HepG2 (cell line): ENCODE data around the gene MKS1. TPM values are rescaled to one million over a fixed set of nuclear protein-coding genes. Genes with fewer than 3 reads are reported as not detected.

Experiments
- CBX2 ChIP-seq, 2 experiments: fragments of 200-600 bp in 1 of 2; sonication (generic); formaldehyde crosslinking in 1 of 2; IDR thresholded peaks; 2 replicates each; pipeline versions ENCODE4 v1.7.0 to v1.8.1; 2018 to 2022; ENCODE audit warnings: low read depth in 2 of 2, low read length in 1 of 2, mild to moderate bottlenecking in 1 of 2, missing genetic modification reagents in 1 of 2
- DMAP1 ChIP-seq: IDR thresholded peaks from 2 replicates; pipeline ENCODE4 v1.6.1; 2016
- HHEX ChIP-seq: IDR thresholded peaks from 2 replicates; pipeline ENCODE4 v1.6.1; 2016; ENCODE audit warnings: control low read depth
- JUNB ChIP-seq: sonication (generic); formaldehyde crosslinking; IDR thresholded peaks from 2 replicates; pipeline ENCODE4 v1.8.0; 2022; ENCODE audit warnings: missing genetic modification reagents, mild to moderate bottlenecking, borderline replicate concordance
- MTA1 ChIP-seq: sonication (generic); formaldehyde crosslinking; IDR thresholded peaks from 2 replicates; pipeline ENCODE4 v1.4.0; 2020; ENCODE audit warnings: missing genetic modification reagents, mild to moderate bottlenecking, borderline replicate concordance
- SP1 ChIP-seq, 2 experiments: fragments of 450-650 bp in 1 of 2; sonication (generic) in 1 of 2; formaldehyde crosslinking in 1 of 2; IDR thresholded peaks; 2 replicates each; pipeline versions ENCODE4 v1.4.0 to v1.6.1; 2016 to 2020; ENCODE audit warnings: missing genetic modification reagents in 1 of 2
- SSRP1 ChIP-seq: IDR thresholded peaks from 2 replicates; pipeline ENCODE4 v1.6.1; 2016; ENCODE audit warnings: control low read depth
- XBP1 ChIP-seq: sonication (generic); formaldehyde crosslinking; IDR thresholded peaks from 2 replicates; pipeline ENCODE4 v1.5.0; 2020; ENCODE audit warnings: missing genetic modification reagents
- ZFP36 ChIP-seq: fragments of 150-350 bp; IDR thresholded peaks from 2 replicates; pipeline ENCODE4 v1.6.1; 2018; ENCODE audit warnings: borderline replicate concordance, low read length, low read depth; ENCODE audit not compliant: partially characterized antibody
- ZFY ChIP-seq: sonication (generic); formaldehyde crosslinking; IDR thresholded peaks from 2 replicates; pipeline ENCODE4 v1.4.0; 2020; ENCODE audit warnings: missing genetic modification reagents
- ZNF230 ChIP-seq: sonication (generic); formaldehyde crosslinking; IDR thresholded peaks from 2 replicates; pipeline ENCODE4 v1.4.0; 2020; ENCODE audit warnings: mild to moderate bottlenecking, missing genetic modification reagents
- ZNF572 ChIP-seq: sonication (generic); formaldehyde crosslinking; IDR thresholded peaks from 2 replicates; pipeline ENCODE4 v1.5.1; 2020; ENCODE audit warnings: mild to moderate bottlenecking, missing genetic modification reagents
- ZNF720 ChIP-seq: sonication (generic); formaldehyde crosslinking; IDR thresholded peaks from 2 replicates; pipeline ENCODE4 v1.4.0; 2020; ENCODE audit warnings: missing genetic modification reagents
- polyA plus RNA-seq, 8 experiments: library from polyadenylated mRNA; depleted of rRNA in 3 of 8; stranded (reverse) in 7 of 8; unstranded in 1 of 8; fragments of >200 nt; fragmentation: Illumina TruSeq in 4 of 8; extraction: Trizol in 4 of 8; gene quantifications; 2 replicates each; pipeline versions ENCODE4 v1.2.1 to v1.2.3, GENCODE V29; 2011 to 2016; ENCODE audit warnings: low read depth in 4 of 8, missing spikeins in 1 of 8, mixed read lengths in 1 of 8; ENCODE audit not compliant: insufficient read depth in 1 of 8
- total RNA-seq, 5 experiments: library from RNA; depleted of rRNA; stranded (reverse); fragments of >200 nt; fragmentation: Illumina TruSeq; extraction: Trizol; gene quantifications; 2 replicates each; pipeline ENCODE4 v1.2.3, GENCODE V29; 2016; ENCODE audit warnings: low read depth in 1 of 5
- TF ChIP-seq, protein P1 (sequence below): sonication (generic); formaldehyde crosslinking; IDR thresholded peaks from 2 replicates; pipeline ENCODE4 v1.5.0; 2020; ENCODE audit warnings: mild to moderate bottlenecking, missing genetic modification reagents
- TF ChIP-seq, protein P2 (sequence below): sonication (generic); formaldehyde crosslinking; IDR thresholded peaks from 2 replicates; pipeline ENCODE4 v1.4.0; 2020; ENCODE audit warnings: missing genetic modification reagents
- TF ChIP-seq, protein P3 (sequence below): sonication (generic); formaldehyde crosslinking; IDR thresholded peaks from 2 replicates; pipeline ENCODE4 v1.9.0; 2021; ENCODE audit warnings: mild to moderate bottlenecking, missing genetic modification reagents
- TF ChIP-seq, protein P4 (sequence below): sonication (generic); formaldehyde crosslinking; IDR thresholded peaks from 2 replicates; pipeline ENCODE4 v1.9.0; 2021; ENCODE audit warnings: missing genetic modification reagents, borderline replicate concordance

Gene MKS1
- total and polyA plus RNA-seq, 2 of the 13 experiments (the other 11 are each of a cell fraction or from before 2014, with no cell fraction given) = 16.1 to 26.3 TPM

DNA sequence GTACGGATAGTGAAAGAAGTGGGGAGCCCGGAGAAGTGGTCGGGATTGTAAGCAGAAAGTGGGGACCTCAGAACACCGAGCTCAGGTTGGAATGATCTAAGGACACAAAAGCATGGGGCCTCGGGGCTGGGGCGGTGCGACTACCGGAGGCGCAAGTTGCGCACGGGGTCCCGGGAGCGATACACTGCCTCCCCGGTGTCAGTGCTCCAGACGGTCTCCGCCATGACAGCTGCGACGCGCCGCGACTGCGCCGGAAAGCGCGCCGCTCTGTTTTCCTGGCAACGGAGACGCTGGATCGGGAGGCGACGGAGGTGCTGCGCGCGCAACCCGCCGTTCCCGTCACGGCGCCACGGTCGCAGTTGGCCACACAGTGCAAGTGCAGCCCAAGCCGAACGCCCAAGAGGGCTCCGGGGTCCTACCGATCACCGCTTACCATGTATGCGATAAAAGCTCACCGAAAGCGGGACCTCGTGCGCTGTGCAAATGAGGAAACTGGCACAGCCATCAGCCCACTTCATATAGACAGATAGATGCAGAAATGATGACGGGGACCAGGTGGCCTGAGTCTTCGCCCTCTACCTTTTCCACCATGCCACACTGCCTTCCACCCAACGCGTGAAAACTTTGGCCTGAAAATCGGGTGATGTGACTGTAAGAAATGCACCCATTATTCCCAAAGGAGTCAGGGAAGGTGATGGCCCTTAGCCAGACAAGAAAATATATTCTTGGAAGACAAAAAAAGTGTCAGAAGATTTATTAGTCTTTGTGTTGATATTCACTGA, at the start of gene MKS1 (continued):
- peak; percentile 90; the same call in 1 of the 2 replicates for TF ChIP-seq MTA1
- TF ChIP-seq, protein P1, sequence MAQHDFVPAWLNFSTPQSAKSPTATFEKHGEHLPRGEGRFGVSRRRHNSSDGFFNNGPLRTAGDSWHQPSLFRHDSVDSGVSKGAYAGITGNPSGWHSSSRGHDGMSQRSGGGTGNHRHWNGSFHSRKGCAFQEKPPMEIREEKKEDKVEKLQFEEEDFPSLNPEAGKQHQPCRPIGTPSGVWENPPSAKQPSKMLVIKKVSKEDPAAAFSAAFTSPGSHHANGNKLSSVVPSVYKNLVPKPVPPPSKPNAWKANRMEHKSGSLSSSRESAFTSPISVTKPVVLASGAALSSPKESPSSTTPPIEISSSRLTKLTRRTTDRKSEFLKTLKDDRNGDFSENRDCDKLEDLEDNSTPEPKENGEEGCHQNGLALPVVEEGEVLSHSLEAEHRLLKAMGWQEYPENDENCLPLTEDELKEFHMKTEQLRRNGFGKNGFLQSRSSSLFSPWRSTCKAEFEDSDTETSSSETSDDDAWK (CRISPR knock-in tag) = no peak
- TF ChIP-seq ZNF720 (CRISPR knock-in tag) = 0 out of 2 replicates have a peak, but pooled peaks have one; percentile 75
- TF ChIP-seq, protein P2, sequence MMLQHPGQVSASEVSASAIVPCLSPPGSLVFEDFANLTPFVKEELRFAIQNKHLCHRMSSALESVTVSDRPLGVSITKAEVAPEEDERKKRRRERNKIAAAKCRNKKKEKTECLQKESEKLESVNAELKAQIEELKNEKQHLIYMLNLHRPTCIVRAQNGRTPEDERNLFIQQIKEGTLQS (CRISPR knock-in tag) = no peak; the same call in none of the 2 replicates
- TF ChIP-seq DMAP1 = peak; percentile 62
- TF ChIP-seq XBP1 (CRISPR knock-in tag) = no peak
- TF ChIP-seq ZFP36 = no peak
- TF ChIP-seq SP1 (IDR thresholded peaks at IDR 0.05) = no peak
- TF ChIP-seq SP1 (CRISPR knock-in tag; IDR thresholded peaks at IDR 0.05) = peak; percentile 68
- no peak for TF ChIP-seq SSRP1
- TF ChIP-seq ZFY (CRISPR knock-in tag) = peak; percentile 78
- TF ChIP-seq, protein P3, sequence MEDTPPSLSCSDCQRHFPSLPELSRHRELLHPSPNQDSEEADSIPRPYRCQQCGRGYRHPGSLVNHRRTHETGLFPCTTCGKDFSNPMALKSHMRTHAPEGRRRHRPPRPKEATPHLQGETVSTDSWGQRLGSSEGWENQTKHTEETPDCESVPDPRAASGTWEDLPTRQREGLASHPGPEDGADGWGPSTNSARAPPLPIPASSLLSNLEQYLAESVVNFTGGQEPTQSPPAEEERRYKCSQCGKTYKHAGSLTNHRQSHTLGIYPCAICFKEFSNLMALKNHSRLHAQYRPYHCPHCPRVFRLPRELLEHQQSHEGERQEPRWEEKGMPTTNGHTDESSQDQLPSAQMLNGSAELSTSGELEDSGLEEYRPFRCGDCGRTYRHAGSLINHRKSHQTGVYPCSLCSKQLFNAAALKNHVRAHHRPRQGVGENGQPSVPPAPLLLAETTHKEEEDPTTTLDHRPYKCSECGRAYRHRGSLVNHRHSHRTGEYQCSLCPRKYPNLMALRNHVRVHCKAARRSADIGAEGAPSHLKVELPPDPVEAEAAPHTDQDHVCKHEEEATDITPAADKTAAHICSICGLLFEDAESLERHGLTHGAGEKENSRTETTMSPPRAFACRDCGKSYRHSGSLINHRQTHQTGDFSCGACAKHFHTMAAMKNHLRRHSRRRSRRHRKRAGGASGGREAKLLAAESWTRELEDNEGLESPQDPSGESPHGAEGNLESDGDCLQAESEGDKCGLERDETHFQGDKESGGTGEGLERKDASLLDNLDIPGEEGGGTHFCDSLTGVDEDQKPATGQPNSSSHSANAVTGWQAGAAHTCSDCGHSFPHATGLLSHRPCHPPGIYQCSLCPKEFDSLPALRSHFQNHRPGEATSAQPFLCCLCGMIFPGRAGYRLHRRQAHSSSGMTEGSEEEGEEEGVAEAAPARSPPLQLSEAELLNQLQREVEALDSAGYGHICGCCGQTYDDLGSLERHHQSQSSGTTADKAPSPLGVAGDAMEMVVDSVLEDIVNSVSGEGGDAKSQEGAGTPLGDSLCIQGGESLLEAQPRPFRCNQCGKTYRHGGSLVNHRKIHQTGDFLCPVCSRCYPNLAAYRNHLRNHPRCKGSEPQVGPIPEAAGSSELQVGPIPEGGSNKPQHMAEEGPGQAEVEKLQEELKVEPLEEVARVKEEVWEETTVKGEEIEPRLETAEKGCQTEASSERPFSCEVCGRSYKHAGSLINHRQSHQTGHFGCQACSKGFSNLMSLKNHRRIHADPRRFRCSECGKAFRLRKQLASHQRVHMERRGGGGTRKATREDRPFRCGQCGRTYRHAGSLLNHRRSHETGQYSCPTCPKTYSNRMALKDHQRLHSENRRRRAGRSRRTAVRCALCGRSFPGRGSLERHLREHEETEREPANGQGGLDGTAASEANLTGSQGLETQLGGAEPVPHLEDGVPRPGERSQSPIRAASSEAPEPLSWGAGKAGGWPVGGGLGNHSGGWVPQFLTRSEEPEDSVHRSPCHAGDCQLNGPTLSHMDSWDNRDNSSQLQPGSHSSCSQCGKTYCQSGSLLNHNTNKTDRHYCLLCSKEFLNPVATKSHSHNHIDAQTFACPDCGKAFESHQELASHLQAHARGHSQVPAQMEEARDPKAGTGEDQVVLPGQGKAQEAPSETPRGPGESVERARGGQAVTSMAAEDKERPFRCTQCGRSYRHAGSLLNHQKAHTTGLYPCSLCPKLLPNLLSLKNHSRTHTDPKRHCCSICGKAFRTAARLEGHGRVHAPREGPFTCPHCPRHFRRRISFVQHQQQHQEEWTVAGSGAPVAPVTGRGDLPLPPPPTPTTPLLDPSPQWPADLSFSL (CRISPR knock-in tag) = no peak
- TF ChIP-seq ZNF230 (CRISPR knock-in tag) = peak; percentile 80; the same call in 1 of the 2 replicates
- TF ChIP-seq CBX2 (IDR thresholded peaks at IDR 0.05; ENCODE audit: low read depth, low read length) = no peak
- peak; percentile 83; the same call in 1 of the 2 replicates for TF ChIP-seq CBX2 (CRISPR knock-in tag; IDR thresholded peaks at IDR 0.05; ENCODE audit: low read depth)
- no peak; the same call in none of the 2 replicates for TF ChIP-seq ZNF572 (CRISPR knock-in tag)
- TF ChIP-seq HHEX (CRISPR knock-in tag) = no peak
- TF ChIP-seq, protein P4, sequence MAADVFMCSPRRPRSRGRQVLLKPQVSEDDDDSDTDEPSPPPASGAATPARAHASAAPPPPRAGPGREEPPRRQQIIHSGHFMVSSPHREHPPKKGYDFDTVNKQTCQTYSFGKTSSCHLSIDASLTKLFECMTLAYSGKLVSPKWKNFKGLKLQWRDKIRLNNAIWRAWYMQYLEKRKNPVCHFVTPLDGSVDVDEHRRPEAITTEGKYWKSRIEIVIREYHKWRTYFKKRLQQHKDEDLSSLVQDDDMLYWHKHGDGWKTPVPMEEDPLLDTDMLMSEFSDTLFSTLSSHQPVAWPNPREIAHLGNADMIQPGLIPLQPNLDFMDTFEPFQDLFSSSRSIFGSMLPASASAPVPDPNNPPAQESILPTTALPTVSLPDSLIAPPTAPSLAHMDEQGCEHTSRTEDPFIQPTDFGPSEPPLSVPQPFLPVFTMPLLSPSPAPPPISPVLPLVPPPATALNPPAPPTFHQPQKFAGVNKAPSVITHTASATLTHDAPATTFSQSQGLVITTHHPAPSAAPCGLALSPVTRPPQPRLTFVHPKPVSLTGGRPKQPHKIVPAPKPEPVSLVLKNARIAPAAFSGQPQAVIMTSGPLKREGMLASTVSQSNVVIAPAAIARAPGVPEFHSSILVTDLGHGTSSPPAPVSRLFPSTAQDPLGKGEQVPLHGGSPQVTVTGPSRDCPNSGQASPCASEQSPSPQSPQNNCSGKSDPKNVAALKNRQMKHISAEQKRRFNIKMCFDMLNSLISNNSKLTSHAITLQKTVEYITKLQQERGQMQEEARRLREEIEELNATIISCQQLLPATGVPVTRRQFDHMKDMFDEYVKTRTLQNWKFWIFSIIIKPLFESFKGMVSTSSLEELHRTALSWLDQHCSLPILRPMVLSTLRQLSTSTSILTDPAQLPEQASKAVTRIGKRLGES (CRISPR knock-in tag) = no peak; the same call in 1 of the 2 replicates
- TF ChIP-seq JUNB = no peak
